ENCODE data around the gene METTL8. TPM values are rescaled to one million over a fixed set of nuclear protein-coding genes. Genes with fewer than 3 reads are reported as not detected.

The METTL8 gene
- total RNA-seq, 1 donor, result 23.9 TPM

DNA sequence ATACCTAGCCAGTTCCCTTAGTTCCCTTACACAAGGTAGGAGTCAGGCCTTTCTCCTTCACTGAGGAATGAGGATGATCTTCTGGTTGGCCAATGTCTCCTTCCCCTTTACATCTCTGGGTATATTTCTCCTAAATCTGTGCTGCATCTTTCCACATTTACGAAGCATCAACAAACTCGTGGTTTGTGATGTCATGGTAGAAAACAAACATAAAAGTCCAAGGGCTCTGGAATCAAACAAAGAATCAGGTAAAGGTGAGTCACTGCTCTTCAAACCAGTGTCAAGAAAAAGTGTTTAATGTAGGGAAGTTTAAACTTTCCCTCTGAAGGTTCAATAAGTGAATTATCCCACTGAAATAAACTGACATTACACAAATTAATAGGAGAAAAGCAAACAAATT, 122.9 kb downstream of the METTL8 start:
- H3K4me1 ChIP-seq (ENCODE audit: insufficient read depth, low read length), result no peaks in the 10 kb centered on the region
- TF ChIP-seq CTCF (IDR thresholded peaks at IDR 0.05; ENCODE audit: extremely low read depth, low read depth, low read length), result no peak
- H2AFZ ChIP-seq (ENCODE audit: low read length), result no peak overlapping the region
- H4K20me1 ChIP-seq (ENCODE audit: insufficient read depth, low read length), result no peaks in the 10 kb centered on the region
- no peaks in the 10 kb centered on the region for H3K79me2 ChIP-seq (ENCODE audit: insufficient read depth, low read length)
- H3K4me3 ChIP-seq (ENCODE audit: insufficient read depth, low read length), result no peak overlapping the region
- DNase-seq (ENCODE audit: insufficient read length, low spot score, missing footprints), result no peak
- no peaks in the 10 kb centered on the region for H3K36me3 ChIP-seq (ENCODE audit: insufficient read depth, low read length)
- no peaks in the 10 kb centered on the region for H3K9me3 ChIP-seq (ENCODE audit: low read depth, low read length)
- no peaks in the 10 kb centered on the region for H3K27me3 ChIP-seq (ENCODE audit: insufficient read depth, low read length)
- H3K27ac ChIP-seq (ENCODE audit: low read depth, low read length), result no peak overlapping the region
- no peak overlapping the region for H3K4me2 ChIP-seq (ENCODE audit: insufficient read depth, low read length)

- Histone ChIP-seq H3K27ac (ENCODE audit: low read depth, low read length) (no peak overlapping the region), H4K20me1 (ENCODE audit: insufficient read depth, low read length) (no peaks in the 10 kb centered on the region), H3K9me3 (ENCODE audit: low read depth, low read length) (no peaks in the 10 kb centered on the region), H3K36me3 (ENCODE audit: insufficient read depth, low read length) (no peaks in the 10 kb centered on the region), H3K4me2 (ENCODE audit: insufficient read depth, low read length) (no peak overlapping the region), H3K4me1 (ENCODE audit: insufficient read depth, low read length) (no peaks in the 10 kb centered on the region), H3K79me2 (ENCODE audit: insufficient read depth, low read length) (no peaks in the 10 kb centered on the region), H3K27me3 (ENCODE audit: insufficient read depth, low read length) (no peaks in the 10 kb centered on the region), H2AFZ (ENCODE audit: low read length) (no peak overlapping the region), H3K4me3 (ENCODE audit: insufficient read depth, low read length) (no peak overlapping the region)
- DNase-seq (ENCODE audit: insufficient read length, low spot score, missing footprints), result peak; percentile 58
- no peak for TF ChIP-seq CTCF (IDR thresholded peaks at IDR 0.05; ENCODE audit: extremely low read depth, low read depth, low read length)
These were observed 124.1 kb downstream of the METTL8 start for GRCh38 chr2:171309455-171310286.

GRCh38 chr2:171308280-171309054, 125.3 kb downstream of the METTL8 start:
- no peak for TF ChIP-seq CTCF (IDR thresholded peaks at IDR 0.05; ENCODE audit: extremely low read depth, low read depth, low read length)
- H2AFZ ChIP-seq (ENCODE audit: low read length), result no peak overlapping the region
- DNase-seq (ENCODE audit: insufficient read length, low spot score, missing footprints), result no peak
- H4K20me1 ChIP-seq (ENCODE audit: insufficient read depth, low read length), result no peaks in the 10 kb centered on the region
- H3K4me1 ChIP-seq (ENCODE audit: insufficient read depth, low read length), result no peaks in the 10 kb centered on the region
- H3K36me3 ChIP-seq (ENCODE audit: insufficient read depth, low read length), result no peaks in the 10 kb centered on the region
- no peak overlapping the region for H3K27ac ChIP-seq (ENCODE audit: low read depth, low read length)
- H3K4me2 ChIP-seq (ENCODE audit: insufficient read depth, low read length), result no peak overlapping the region
- H3K9me3 ChIP-seq (ENCODE audit: low read depth, low read length), result no peaks in the 10 kb centered on the region
- no peaks in the 10 kb centered on the region for H3K27me3 ChIP-seq (ENCODE audit: insufficient read depth, low read length)
- H3K4me3 ChIP-seq (ENCODE audit: insufficient read depth, low read length), result no peak overlapping the region
- H3K79me2 ChIP-seq (ENCODE audit: insufficient read depth, low read length), result no peaks in the 10 kb centered on the region

DNA sequence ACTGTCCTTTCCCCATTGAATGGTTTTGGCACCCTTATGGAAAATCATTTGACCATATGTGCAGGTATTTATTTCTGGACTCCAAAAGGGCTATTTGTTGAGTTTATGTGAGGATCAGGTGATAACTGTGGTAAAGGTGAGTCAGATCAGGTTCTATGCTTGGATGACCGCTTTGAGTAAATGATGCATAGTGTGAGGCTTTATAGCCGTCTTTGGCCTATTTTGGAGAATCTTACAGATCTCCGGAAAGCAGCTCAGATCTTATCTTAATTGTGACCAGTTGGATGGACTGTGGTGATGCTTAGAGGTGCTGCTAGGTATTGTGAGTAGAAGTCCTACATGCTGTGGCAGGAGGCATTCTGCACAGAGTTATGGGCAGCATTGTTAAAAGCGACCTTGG, 126.2 kb downstream of the METTL8 start:
- H3K79me2 ChIP-seq (ENCODE audit: insufficient read depth, low read length), result no peaks in the 10 kb centered on the region
- H3K4me1 ChIP-seq (ENCODE audit: insufficient read depth, low read length), result no peaks in the 10 kb centered on the region
- H3K4me3 ChIP-seq (ENCODE audit: insufficient read depth, low read length), result no peak overlapping the region
- TF ChIP-seq CTCF (IDR thresholded peaks at IDR 0.05; ENCODE audit: extremely low read depth, low read depth, low read length), result no peak
- H3K36me3 ChIP-seq (ENCODE audit: insufficient read depth, low read length), result no peaks in the 10 kb centered on the region
- no peak overlapping the region for H2AFZ ChIP-seq (ENCODE audit: low read length)
- no peak overlapping the region for H3K4me2 ChIP-seq (ENCODE audit: insufficient read depth, low read length)
- H3K9me3 ChIP-seq (ENCODE audit: low read depth, low read length), result no peaks in the 10 kb centered on the region
- no peak overlapping the region for H3K27ac ChIP-seq (ENCODE audit: low read depth, low read length)
- H3K27me3 ChIP-seq (ENCODE audit: insufficient read depth, low read length), result no peaks in the 10 kb centered on the region
- no peak for DNase-seq (ENCODE audit: insufficient read length, low spot score, missing footprints)
- no peaks in the 10 kb centered on the region for H4K20me1 ChIP-seq (ENCODE audit: insufficient read depth, low read length)
